GM18520 (cell line): Measurements from ENCODE around the gene ZBTB20.

Experiments
- ATAC-seq: cut with Tn5 transposase; IDR thresholded peaks from one replicate; pipeline ENCODE4 v1.9.1; 2021; ENCODE audit not compliant: unreplicated experiment

The ZBTB20 gene

DNA sequence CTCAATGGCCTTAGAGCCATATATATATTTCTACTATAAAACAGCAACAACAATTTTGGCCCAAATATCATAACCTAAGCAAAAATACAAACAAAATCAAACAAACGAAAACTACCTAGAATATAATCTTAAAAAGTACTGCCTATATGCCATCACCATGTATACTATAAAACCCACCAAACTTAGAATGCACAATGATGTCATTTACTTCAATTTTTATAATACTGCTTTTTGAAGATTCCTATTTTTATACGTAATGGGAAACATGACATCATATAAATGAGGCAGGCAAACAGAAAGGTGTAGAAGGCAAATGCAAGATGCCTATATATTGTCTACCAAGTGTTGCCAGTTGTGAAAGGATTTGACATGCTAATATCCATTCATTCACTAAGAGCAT is 550.9 kb downstream of the ZBTB20 start:
- ATAC-seq, result no peak

DNA sequence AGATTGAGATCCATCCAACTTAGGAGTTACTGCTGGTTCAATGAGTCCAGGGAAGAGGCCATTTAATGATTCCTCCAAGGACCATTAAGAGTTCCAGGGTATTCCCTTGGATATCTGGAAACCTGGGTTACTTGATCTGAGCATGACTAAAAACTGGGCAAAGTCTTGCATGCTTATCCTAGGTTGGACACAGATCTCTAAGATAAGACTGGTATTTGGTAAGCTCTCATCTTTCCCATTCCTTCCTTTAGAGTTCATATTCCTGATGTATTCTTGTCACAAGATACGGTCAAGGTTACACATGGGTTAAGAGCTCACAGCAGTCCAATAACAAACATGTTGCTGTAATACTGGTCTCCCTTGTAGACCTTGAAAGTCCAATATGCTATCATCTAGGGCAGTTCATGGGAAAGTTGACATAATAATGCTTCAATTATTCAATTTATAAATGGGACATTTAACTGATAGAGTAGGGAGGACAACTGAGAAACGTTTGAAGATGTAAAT is 551.5 kb downstream of the ZBTB20 start:
- ATAC-seq, result no peak

DNA sequence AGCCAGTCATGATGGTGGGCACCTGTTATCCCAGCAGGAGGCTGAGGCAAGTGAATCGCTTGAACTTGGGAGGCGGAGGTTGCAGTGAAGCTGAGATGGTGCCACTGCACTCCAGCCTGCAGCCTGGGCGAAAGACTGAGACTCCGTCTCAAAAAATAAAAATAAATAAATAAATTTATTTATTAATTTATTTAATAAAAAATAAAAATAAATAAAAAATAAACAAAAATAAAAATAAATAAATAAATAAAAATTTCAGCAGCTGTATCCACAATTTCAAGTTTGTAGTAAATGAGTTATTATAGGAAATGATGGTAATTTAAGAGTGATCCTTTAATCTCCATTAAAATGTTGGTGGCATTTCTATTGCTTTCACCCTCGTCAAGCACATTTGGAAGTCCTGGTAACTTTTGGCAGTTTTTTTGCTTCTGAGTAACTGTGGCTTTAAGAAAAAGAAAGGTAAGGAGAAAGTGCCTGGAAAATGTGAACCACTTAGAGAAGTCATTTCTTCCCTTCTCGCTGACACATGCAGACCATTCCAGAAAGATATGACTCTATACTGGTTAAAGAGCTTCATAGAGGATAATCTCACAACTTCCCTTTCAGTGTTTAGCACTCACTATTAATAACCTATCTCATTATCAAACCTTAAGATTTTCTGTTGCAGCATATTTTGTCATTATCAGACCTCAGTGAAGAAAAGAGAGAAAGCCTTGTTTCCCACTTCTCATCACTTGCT is 556.6 kb downstream of the ZBTB20 start:
- no peak for ATAC-seq

DNA sequence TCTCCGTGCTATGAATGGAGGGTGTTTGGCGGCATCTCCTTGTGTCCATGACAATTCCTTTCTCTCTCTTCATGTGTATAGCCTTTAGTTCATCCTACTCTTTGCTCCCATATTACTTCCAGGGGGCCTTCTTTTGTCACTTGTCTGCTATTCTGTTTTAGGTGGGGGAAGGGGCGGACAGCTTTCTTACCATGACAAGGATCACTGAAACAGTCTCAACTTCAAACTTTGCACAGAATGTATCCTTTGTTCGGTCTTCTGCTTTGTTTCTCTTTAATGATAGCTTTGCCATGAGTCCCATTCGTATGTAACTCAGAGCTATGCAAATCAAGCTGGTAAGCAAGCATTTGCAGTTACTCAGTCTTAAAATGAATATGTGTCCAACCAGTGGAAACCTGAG is 559.1 kb downstream of the ZBTB20 start:
- ATAC-seq, result no peak

DNA sequence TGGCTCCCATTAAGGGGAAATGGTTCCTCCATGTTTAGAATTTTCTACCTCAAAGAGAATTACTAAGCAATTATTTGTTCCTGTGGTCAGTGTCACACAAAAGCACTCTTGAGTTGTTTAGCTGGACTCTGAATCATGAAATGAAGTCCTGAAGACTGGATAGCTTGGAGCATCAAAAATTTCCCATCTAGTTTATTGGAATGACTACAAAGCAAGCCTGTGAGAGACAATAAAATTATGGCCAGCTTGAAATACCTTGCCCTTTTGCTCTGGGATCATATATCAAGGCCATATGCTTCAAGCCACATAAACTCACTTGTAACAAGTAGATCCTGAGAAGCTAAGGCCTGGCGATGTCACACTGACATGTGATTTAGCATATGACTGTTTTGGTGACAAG is 561.0 kb downstream of the ZBTB20 start:
- no peak for ATAC-seq

DNA sequence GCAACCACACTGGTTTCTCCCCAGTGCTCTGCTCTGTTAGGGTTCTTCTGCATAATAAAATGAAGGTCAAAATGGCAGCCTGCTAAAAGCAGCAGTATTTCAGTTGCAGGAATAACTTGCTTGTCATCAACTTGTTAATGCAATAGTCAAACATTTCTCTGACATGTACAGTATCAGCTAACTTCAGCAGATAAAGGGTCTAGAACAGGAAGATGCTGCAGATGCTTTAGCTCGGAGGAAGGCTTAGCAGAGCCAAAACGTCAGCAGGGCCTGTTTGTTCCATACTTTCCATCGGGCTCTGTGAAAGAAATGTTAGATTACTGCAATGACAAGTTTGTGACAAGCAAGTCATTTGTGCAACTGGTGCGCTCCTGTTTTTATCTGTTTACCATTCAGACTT is 561.4 kb downstream of the ZBTB20 start:
- no peak for ATAC-seq

DNA sequence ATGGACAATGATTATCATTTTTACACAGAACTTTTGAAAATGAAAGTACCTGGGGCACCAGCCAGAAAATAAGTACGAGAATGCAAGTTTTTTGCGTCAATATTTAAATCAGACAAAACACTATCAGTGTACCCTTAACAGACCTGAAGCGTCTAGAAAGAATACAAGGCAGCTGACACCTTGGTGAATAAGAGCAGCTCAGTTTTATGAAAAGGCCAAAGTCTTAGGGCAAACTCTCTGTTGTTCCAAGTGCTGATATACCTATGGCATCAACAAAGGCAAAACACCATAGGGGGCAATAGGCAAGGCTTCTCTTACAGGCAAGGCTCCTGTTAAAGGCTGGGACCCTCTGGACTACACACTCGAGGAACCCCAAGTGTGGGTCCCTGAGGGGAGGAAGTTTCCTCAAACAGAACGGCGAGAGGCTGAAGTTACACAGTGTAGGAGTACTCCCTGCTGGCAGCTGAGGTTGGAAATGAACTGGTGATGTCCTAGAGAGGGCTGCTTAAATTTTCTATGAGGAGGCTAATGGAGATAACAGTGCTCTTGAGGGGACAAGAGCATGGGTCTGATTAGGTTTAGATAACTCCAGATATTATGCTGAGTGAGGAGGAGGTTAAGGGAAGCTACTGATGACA is 562.2 kb downstream of the ZBTB20 start:
- ATAC-seq, result no peak

DNA sequence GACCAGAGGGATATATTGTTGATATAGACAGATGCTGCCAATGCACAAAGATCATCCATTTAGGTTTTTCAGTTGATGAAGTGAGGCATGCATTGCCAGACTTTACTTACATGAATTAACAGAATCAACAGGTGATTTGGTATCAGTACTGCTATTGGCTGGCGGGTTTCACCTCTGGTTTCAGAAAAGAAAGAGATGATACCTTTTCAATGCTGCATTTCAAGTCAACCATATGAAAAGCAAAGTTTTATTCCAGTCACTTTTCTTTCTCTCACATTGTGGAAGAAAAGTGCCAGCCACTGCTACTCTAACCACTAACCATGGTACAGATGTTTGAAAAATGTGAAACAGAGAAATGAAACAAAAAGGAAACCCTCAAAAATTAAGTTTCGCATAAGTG is 564.2 kb downstream of the ZBTB20 start:
- peak; percentile 86 for ATAC-seq

DNA sequence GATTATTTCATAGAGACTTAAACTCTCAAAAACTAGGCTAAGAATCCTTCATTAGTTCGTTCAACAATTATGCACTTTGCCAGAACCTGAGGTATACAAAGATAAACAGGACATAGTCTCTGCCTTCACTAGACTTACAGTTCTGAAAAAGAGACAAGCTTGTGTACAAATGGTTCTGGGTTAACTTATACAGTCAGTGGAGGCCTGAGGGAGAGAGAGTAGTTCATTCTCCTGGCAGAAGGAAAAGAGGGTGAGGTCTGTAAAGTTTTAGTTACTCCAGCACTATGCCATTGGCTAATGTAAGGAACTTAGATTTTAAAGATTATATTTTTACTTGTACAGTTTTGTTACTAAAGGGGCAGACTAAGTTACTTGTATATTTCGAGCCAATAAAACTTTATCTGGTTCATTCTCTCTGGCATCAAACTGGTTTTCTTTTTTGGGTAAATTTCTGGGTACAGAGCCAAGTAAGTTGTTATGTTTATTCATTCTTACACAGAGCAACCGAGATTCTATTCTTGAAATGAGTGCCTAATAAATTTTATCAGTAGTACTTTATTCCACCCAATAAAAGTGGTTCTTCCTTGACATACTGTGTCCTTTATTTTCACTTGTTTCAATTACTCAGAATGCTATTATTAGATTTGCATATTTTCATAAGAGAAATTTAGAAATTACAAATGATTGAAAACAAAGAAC is 574.6 kb downstream of the ZBTB20 start:
- no peak for ATAC-seq

DNA sequence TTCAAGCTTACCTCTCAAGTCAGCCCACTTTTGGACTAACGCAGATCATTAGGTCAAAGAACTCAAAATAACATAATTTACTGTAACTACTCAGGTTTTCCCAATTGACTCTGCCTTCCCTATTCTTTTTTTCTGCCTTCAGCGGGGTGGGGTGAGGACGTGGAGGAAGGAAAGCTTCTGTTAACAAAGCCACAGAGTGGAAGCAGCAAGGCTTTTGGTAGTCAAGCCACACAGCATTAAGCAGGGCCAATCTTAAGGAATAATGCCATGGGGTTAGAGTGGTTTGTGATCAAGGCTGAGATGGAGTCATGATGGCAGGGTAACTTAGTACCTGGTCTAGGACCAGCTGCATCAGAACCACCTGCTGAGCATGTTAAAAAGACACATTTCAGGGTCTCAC is 575.7 kb downstream of the ZBTB20 start:
- ATAC-seq, result no peak

DNA sequence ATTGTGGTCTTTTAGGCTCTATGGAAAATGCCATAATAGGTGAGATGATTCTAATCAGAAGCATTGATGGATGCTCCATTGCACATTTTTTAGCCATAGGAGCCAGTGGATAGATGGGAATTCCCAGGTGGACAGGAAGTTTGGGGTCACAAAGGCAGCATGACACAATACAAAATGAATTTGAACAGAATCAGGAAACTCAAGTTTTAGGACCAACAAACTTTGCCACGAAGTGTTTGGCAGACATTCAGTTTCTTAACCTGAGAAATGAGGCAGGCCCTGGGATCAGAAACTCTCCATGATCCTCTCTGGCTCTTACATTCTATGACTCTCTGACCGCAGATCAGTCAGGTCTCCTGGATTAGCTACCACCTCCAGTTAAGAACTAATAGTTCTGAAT is 577.9 kb downstream of the ZBTB20 start:
- ATAC-seq, result no peak

DNA sequence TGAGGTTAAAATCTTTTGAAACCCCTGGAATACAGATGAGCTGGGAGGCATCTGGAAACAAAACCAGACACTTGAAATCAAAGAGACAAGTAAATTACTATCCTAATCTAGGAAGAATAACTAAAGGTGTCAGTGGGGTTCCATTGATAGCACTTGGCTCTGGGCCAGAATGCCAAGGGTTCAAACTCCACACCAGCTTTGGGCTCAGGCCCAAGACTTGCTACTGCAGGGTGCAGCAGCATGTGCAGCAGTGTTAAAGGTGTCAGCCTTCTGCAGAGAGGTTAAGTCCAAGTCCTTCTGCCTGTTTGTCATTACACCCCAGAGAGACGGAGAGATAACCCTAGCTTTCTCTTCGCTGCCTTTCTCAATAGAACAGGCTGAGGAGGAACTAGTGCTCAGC is 579.3 kb downstream of the ZBTB20 start:
- no peak for ATAC-seq

DNA sequence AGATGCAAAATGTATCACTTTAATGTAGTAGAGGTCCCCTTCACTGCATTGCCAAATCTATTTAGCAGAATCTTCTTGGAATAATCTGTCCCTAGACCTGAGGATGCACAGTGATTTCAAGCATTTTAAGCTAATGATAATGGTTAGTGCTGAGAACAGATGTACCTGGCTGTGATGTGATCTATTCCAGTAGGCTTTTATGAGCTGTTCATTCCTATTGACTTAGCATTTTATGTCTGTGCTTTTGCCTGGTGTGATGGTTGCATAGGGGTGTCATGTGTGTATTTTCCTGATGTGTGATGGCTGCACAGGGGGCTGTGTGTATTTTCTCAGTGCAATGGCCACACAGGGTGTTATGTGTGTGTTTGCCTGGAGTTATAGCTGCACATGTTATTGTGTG is 580.3 kb downstream of the ZBTB20 start:
- ATAC-seq, result no peak

DNA sequence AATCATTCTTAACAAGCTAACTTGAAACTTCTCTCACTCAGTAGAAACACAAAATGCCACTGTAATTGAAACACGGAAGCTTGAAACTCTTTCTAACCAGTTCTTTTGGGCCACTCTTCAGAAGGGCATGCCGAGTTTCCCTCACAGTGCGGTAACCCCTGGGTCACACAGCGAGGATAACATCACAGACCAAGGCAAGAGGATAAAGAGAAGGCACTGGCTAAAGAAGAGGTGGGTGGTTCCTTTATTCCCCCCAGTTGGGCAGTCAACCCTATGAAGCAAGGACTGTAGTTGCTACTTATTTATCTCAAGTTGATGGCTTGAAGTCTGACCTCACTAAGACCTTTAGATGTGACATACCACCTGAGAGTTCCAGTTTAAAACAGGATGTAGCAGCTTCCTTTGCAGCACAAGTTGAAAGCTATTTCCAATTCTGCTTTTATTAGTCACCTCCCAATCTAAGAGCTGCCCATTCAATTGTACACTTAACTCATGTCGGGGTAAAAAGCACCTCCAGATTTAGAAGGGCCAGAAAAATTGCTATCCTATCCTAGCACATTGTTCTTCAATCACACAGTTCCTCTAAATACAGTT is 580.8 kb downstream of the ZBTB20 start:
- ATAC-seq, result peak; percentile 58

DNA sequence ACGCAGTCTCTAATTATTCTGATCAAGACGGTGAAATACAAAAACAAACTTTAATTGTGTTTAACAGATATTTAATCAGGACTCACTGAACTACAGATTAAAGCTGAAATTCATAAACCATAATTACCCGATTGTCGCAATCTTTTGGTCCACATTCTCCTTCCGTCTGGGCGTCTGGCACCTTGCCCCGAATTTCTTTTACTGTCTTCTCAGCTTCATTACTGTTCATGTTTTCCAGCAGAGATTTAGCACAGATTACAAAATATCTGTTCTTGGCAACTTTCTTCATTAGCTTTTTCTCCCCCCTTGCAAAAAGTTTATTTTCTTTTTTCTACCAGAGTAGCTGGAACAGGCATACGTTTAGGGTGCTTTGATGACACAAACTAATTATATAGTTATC is 581.9 kb downstream of the ZBTB20 start:
- ATAC-seq, result no peak

DNA sequence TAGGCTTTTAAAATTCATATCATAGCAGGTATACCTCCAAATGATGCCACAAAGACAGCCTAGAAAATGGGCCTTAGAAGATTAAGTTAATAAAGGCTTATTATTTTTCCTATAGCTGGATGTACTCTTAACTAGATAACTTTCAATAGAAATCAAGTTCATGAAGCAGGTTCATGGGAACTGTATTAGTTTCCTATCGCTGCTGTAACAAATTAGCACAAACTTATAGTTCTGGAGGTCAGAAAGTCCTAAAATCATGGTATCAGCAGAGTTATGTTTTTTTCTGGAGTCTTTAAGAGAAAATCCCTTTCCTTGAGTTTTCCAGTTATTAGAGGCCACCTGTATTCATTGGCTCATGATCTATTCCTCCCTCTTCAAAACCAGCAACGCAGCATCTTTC is 583.4 kb downstream of the ZBTB20 start:
- ATAC-seq, result no peak

DNA sequence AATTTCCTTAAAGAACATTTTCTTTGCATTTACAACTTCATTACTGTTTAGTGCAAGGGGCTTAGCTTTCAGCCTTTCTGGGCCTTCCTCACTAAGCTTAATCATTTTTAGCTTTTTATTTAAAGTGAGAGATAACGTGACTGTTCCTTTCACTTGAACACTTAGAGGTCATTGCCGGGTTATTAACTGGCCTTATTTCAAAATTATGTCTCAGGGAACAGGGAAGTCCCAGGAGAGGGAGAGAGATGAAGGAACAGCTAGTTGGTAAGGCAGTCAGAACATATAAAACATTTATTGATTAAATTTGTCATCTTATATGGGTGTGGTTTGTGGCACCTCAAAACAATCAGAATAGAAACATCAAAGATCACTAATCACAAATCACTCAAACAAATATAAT is 584.5 kb downstream of the ZBTB20 start:
- ATAC-seq, result no peak

DNA sequence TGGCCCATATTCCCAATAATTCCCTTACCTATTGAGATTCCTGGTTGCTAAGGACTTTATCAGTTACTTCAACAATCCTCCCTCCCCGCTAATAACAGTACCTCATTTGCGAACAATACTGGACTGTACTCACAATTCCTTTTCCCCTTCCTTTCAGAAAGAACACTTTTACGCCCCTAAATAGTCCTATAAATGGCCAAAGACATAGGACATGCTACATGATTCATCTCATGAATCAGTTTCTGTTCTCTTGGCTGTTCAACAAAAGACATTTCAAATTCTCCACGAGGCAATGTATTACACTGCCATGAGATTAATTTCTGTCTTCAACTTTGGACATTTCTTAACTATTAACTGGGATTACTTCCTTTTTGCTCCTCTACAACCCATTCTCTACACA is 588.8 kb downstream of the ZBTB20 start:
- ATAC-seq, result no peak

DNA sequence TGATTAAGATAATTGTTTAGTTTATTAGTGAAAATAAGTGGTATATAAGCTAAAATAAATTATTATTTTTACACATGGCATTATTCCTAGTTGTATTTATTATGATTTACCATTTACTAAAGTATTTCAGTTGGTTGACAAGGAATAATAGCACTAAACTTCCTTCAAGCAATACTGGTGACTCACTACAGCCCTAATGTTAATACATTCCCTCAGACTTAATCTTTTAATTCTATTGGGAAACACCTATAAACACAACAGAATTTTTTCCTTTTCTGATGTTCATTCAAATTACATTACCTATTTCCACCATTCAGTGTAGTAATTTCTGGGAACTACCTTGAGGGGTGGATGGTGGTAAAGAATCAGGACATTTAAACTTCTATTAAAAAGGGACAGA is 589.3 kb downstream of the ZBTB20 start:
- ATAC-seq, result no peak

DNA sequence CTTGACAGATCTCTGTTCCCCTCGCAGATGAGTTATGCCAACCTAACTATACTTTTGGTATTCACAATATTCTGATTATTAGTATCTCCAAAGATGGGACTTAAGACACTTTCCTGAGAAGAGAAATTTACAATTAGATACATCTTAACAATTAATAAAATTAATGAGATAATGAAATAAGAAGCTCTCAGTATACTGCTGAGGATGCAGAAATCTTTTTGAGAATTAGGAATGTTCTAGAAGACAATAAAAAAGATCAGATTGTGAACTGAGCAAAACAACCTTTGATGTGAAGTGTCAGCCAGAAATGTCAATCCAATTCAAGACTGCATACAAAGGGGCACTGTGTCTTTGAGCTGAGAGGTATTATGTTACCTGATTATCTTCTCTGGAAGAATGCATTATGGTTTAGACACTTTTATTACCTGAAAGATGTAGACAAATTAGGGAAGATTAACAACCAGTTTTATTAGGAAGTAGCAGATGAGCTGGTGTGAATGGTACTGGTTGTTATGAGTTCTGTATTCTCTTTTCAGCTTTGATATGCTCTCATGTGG is 590.4 kb downstream of the ZBTB20 start:
- ATAC-seq, result no peak

DNA sequence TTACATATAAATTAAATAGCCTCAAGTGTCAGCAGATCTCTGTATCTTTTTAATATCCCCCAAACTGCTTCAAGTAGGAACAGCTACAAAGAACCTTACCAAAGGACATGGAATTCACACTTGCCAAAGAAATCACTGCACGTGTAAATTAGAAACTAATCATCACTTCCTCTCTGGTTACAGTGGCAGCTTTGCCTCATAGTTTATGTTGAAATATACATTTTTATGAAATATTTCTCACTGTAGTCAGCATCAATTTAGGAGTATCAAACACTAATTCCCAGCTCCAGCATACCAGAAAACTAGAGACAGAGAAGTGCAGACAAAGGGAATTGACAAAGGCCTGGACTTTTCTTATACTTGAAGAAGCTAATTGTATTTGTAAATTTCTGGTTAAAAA is 592.4 kb downstream of the ZBTB20 start:
- no peak for ATAC-seq
